SH-SY5Y (cell line): Measurements from ENCODE around the gene CSKMT.

ENCODE experiments used
- GATA2 ChIP-seq: IDR thresholded peaks from 2 replicates; pipeline ENCODE4 v1.6.1; 2011; ENCODE audit warnings: mild to moderate bottlenecking, low read depth, low read length
- GATA3 ChIP-seq: IDR thresholded peaks from 2 replicates; pipeline ENCODE4 v1.6.1; 2011; ENCODE audit warnings: low read depth, mild to moderate bottlenecking, low read length, moderate library complexity

GRCh38 chr11:62715150-62716130, 50.3 kb downstream of the CSKMT start:
- TF ChIP-seq GATA2 (no peak), GATA3 (no peak)
